Cardiac fibroblast (primary cell): ENCODE measurements around the gene VAT1.
A peak's percentile ranks its signal among the peaks of the same experiment; 100 is the strongest.

ENCODE experiments used
- DNase-seq, 2 donors: peaks; one replicate each; pipeline versions ENCODE4 v3.0.0 to v3.0.0-alpha.2; 2010; ENCODE audit warnings: low read depth in 2 of 2
- H3K4me3 ChIP-seq, 2 donors: replicated peaks in 1 of 2; 1 replicate in 1 of 2; 2 replicates in 1 of 2; pipeline ENCODE4 v1.5.1; 2011; ENCODE audit warnings: low read depth in 2 of 2, low read length in 2 of 2, mild to moderate bottlenecking in 2 of 2, moderate library complexity in 1 of 2
- CTCF ChIP-seq: IDR thresholded peaks from one replicate; pipeline ENCODE4 v1.5.1; 2011; ENCODE audit warnings: low read depth, mild to moderate bottlenecking, low read length, inconsistent platforms

Gene VAT1

GRCh38 chr17:43015579-43015978, 6.6 kb downstream of the VAT1 start:
- TF ChIP-seq CTCF = no peak
- DNase-seq = peak in 1 of 2 donors; percentile 46
- no peak overlapping the region for H3K4me3 ChIP-seq

GRCh38 chr17:43014649-43015542, 7.3 kb downstream of the VAT1 start:
- DNase-seq = no peak
- no peak for TF ChIP-seq CTCF

GRCh38 chr17:43014020-43014648, 8.1 kb downstream of the VAT1 start:
- DNase-seq = no peak
- no peak overlapping the region for H3K4me3 ChIP-seq
- TF ChIP-seq CTCF = no peak

More at GRCh38 chr17:43014649-43015542, 7.3 kb downstream of the VAT1 start:
- no peak overlapping the region for H3K4me3 ChIP-seq

- DNase-seq = no peak
- no peak overlapping the region for H3K4me3 ChIP-seq
- no peak for TF ChIP-seq CTCF
These were observed 8.9 kb downstream of the VAT1 start for GRCh38 chr17:43013296-43013695.

- DNase-seq = no peak
- no peak overlapping the region for H3K4me3 ChIP-seq
- TF ChIP-seq CTCF = no peak
These were observed 10.3 kb downstream of the VAT1 start for GRCh38 chr17:43011728-43012472.

GRCh38 chr17:43010667-43011308, 11.4 kb downstream of the VAT1 start:
- H3K4me3 ChIP-seq = no peak overlapping the region
- no peak for TF ChIP-seq CTCF
- no peak for DNase-seq
